Measurements from ENCODE around the gene RNASE9. TPM values are rescaled to one million over a fixed set of nuclear protein-coding genes. Genes with fewer than 3 reads are reported as not detected.
A peak's percentile ranks its signal among the peaks of the same experiment; 100 is the strongest.

The RNASE9 gene
- total RNA-seq, 4 donors from 2014 or later, result not detected

GRCh38 chr14:20548414-20549158, 12.3 kb downstream of the RNASE9 start:
- DNase-seq, result no peak
- no peaks in the 10 kb centered on the region for H3K27me3 ChIP-seq

GRCh38 chr14:20546877-20547276, 14.0 kb downstream of the RNASE9 start:
- no peaks in the 10 kb centered on the region for H3K36me3 ChIP-seq
- no peak overlapping the region for H3K27ac ChIP-seq
- H3K9me3 ChIP-seq, result no peaks in the 10 kb centered on the region
- no peak for TF ChIP-seq CTCF (IDR thresholded peaks at IDR 0.05)
- TF ChIP-seq POLR2A (IDR thresholded peaks at IDR 0.05), result no peak
- no peak overlapping the region for H3K4me3 ChIP-seq
- no peaks in the 10 kb centered on the region for H3K4me1 ChIP-seq
- H3K27me3 ChIP-seq, result no peaks in the 10 kb centered on the region
- DNase-seq, result no peak

More at GRCh38 chr14:20548414-20549158, 12.3 kb downstream of the RNASE9 start:
- no peak overlapping the region for H3K4me3 ChIP-seq
- TF ChIP-seq POLR2A (IDR thresholded peaks at IDR 0.05), result no peak
- no peak for TF ChIP-seq CTCF (IDR thresholded peaks at IDR 0.05)
- no peak overlapping the region for H3K27ac ChIP-seq
- H3K4me1 ChIP-seq, result no peaks in the 10 kb centered on the region
- no peaks in the 10 kb centered on the region for H3K9me3 ChIP-seq
- H3K36me3 ChIP-seq, result no peaks in the 10 kb centered on the region

GRCh38 chr14:20539906-20540305, 20.9 kb downstream of the RNASE9 start:
- H3K27me3 ChIP-seq, result no peaks in the 10 kb centered on the region
- H3K4me3 ChIP-seq, result no peak overlapping the region
- H3K27ac ChIP-seq, result no peak overlapping the region
- no peaks in the 10 kb centered on the region for H3K9me3 ChIP-seq
- H3K4me1 ChIP-seq, result no peaks in the 10 kb centered on the region
- DNase-seq, result no peak
- no peak for TF ChIP-seq CTCF (IDR thresholded peaks at IDR 0.05)
- TF ChIP-seq POLR2A (IDR thresholded peaks at IDR 0.05), result no peak
- H3K36me3 ChIP-seq, result no peaks in the 10 kb centered on the region

GRCh38 chr14:20530771-20531571, 29.9 kb downstream of the RNASE9 start:
- no peaks in the 10 kb centered on the region for H3K36me3 ChIP-seq
- peak; percentile 73 to 93 (median 84) for DNase-seq
- no peaks in the 10 kb centered on the region for H3K9me3 ChIP-seq
- peak; percentile 38 to 74 (median 66) for TF ChIP-seq CTCF (IDR thresholded peaks at IDR 0.05)
- TF ChIP-seq POLR2A (IDR thresholded peaks at IDR 0.05), result no peak
- H3K4me3 ChIP-seq, result no peak overlapping the region
- H3K4me1 ChIP-seq, result no peaks in the 10 kb centered on the region
- H3K27ac ChIP-seq, result no peak overlapping the region
- H3K27me3 ChIP-seq, result no peaks in the 10 kb centered on the region

- no peaks in the 10 kb centered on the region for H3K27me3 ChIP-seq
- H3K4me3 ChIP-seq, result no peak overlapping the region
- no peaks in the 10 kb centered on the region for H3K36me3 ChIP-seq
- H3K9me3 ChIP-seq, result no peaks in the 10 kb centered on the region
- no peak for TF ChIP-seq CTCF (IDR thresholded peaks at IDR 0.05)
- TF ChIP-seq POLR2A (IDR thresholded peaks at IDR 0.05), result no peak
- no peak overlapping the region for H3K27ac ChIP-seq
- no peaks in the 10 kb centered on the region for H3K4me1 ChIP-seq
- DNase-seq, result no peak
Measured at GRCh38 chr14:20529806-20530205, 31.0 kb downstream of the RNASE9 start.

Measured in Peyer's patch (tissue), 4 donors.